ENCODE measurements around the gene ING1. TPM values are rescaled to one million over a fixed set of nuclear protein-coding genes. Genes with fewer than 3 reads are reported as not detected.
A peak's percentile ranks its signal among the peaks of the same experiment; 100 is the strongest.
"Not testable (repeated sequence)": the region's sequence is repeated elsewhere in the genome, so short reads cannot be mapped to it uniquely, and the experiment has no call there.

The ING1 gene, protein sequence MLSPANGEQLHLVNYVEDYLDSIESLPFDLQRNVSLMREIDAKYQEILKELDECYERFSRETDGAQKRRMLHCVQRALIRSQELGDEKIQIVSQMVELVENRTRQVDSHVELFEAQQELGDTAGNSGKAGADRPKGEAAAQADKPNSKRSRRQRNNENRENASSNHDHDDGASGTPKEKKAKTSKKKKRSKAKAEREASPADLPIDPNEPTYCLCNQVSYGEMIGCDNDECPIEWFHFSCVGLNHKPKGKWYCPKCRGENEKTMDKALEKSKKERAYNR
- 1 to 10 TPM; 6.2 to 8.7 (median 7.7) TPM for total RNA-seq
- polyA plus RNA-seq = 6.6 TPM
- long read RNA-seq, donor 1, full-length matches to known transcripts = 23 of 26 reads
- long read RNA-seq, donor 1, partial matches to known transcripts = 0 of 26 reads
- long read RNA-seq, donor 1, other reads (novel, unspliced or antisense) = 3 of 26 reads
- long read RNA-seq, donor 2, full-length matches to known transcripts = 10 of 13 reads
- long read RNA-seq, donor 2, partial matches to known transcripts = 0 of 13 reads
- long read RNA-seq, donor 2, other reads (novel, unspliced or antisense) = 3 of 13 reads
- long read RNA-seq, donor 3, full-length matches to known transcripts = 12 of 17 reads
- long read RNA-seq, donor 3, partial matches to known transcripts = 0 of 17 reads
- long read RNA-seq, donor 3, other reads (novel, unspliced or antisense) = 5 of 17 reads
- long read RNA-seq, donor 4, full-length matches to known transcripts = 10 of 10 reads
- long read RNA-seq, donor 4, partial matches to known transcripts = 0 of 10 reads
- long read RNA-seq, donor 4, other reads (novel, unspliced or antisense) = 0 of 10 reads

GRCh38 chr13:110713642-110713952 lies at the start of gene ING1:
Gene ING1 (plus strand): TSS chr13:110713700. CDS start chr13:110714150, 450 bp downstream.
- no peaks in the 10 kb centered on the region for H3K9me3 ChIP-seq (ENCODE audit: control insufficient read depth, low read length)
- no peaks in the 10 kb centered on the region for H3K27me3 ChIP-seq (ENCODE audit: control insufficient read depth, insufficient read depth)
- DNase-seq = no peak
- WGBS = under 1% methylated on average over 45 of the region's 45 CpGs
- intact Hi-C loops (cut with DNase I) = loop anchor here in 1 of 4 donors (10.0 kb wide), 1 partner anchor 101 kb away; no protein-coding TSS in a partner anchor
- ATAC-seq = no peak
- H3K4me1 ChIP-seq (ENCODE audit: control insufficient read depth, insufficient read depth, low read length) = peaks cover 3% of the 10 kb centered on the region
- peak within 1 kb of the TSS; percentile 99 for H3K4me3 ChIP-seq (ENCODE audit: low read length)
- H3K27ac ChIP-seq (ENCODE audit: low read length) = peak within 1 kb of the TSS; percentile 100

GRCh38 chr13:110664041-110664440 lies 49.5 kb upstream of the ING1 start:
- H3K27me3 ChIP-seq (ENCODE audit: control insufficient read depth, insufficient read depth) = no peaks in the 10 kb centered on the region
- no peaks in the 10 kb centered on the region for H3K9me3 ChIP-seq (ENCODE audit: control insufficient read depth, low read length)
- no peaks in the 10 kb centered on the region for H3K4me1 ChIP-seq (ENCODE audit: control insufficient read depth, insufficient read depth, low read length)
- intact Hi-C loops (cut with DNase I) = no loop called here
- no peak overlapping the region for H3K27ac ChIP-seq (ENCODE audit: low read length)
- H3K4me3 ChIP-seq (ENCODE audit: low read length) = no peak overlapping the region
- no peak for ATAC-seq
- 90% methylated on average over 7 of the region's 7 CpGs for WGBS
- DNase-seq = no peak

DNA sequence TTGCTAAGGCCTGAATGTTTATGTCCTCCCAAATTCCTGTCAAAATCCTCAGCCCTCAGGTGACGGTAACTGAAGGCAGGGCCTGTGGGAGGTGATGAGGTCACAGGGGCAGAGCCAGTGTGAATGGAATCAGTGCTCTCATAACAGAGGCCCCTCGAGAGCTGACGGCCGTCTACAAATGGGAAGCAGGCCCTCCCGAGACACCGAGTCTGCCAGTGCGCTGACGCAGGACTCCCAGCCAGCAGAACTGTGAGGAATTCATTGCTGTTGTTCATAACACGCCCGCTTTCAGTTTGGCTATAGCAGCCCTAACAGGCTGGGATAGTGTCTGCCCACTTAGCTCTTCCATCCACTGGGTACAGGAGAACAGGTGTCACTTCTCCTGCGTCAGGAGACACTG lies 48.8 kb upstream of the ING1 start:
- no peak overlapping the region for H3K27ac ChIP-seq (ENCODE audit: low read length)
- no peak overlapping the region for H3K4me3 ChIP-seq (ENCODE audit: low read length)
- ATAC-seq = peak in 1 of 2 donors; percentile 28
- WGBS = 82% methylated on average over 11 of the region's 11 CpGs
- DNase-seq = no peak
- H3K4me1 ChIP-seq (ENCODE audit: control insufficient read depth, insufficient read depth, low read length) = no peaks in the 10 kb centered on the region
- H3K9me3 ChIP-seq (ENCODE audit: control insufficient read depth, low read length) = no peaks in the 10 kb centered on the region
- H3K27me3 ChIP-seq (ENCODE audit: control insufficient read depth, insufficient read depth) = no peaks in the 10 kb centered on the region
- intact Hi-C loops (cut with DNase I) = no loop called here

DNA sequence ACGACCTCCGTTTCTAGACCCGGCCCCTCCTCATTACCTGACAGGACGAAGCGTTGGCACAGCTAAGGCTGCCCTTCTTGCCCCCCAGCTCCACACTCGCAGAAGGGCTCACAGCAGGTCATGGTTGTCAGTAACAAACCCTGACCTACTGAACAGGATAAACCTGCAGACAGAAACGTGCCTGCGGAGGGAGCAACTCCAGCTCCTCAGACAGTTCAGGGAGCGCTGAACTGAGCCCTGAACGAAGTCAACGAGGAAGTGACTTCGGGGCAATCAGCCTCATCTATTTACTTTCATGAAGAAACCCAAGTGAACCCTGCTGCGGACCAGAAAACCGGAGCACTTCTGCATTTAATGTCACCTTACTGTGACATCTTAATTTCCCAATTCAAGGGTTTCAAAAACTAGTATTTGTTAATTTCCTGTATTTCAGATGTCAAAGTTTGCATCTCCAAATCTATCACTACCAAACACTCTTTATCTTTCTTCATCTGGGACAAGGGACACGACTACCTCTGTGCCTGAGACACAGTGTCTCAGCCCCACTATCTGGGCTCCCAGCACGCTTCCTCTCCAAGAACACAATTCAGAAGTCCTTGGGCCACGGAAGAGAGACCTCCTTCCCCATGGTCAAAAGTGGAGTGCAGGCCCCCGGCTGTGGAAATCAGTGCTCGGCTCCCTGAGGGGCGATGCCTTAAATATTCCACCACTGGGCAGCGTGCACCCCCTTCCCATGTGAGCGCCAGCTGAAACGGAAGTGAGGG lies 47.8 kb upstream of the ING1 start:
- Histone ChIP-seq H3K4me3 (ENCODE audit: low read length) (no peak overlapping the region), H3K9me3 (ENCODE audit: control insufficient read depth, low read length) (no peaks in the 10 kb centered on the region), H3K27me3 (ENCODE audit: control insufficient read depth, insufficient read depth) (no peaks in the 10 kb centered on the region), H3K27ac (ENCODE audit: low read length) (no peak overlapping the region), H3K4me1 (ENCODE audit: control insufficient read depth, insufficient read depth, low read length) (no peaks in the 10 kb centered on the region)
- intact Hi-C loops (cut with DNase I) = no loop called here
- ATAC-seq = peak in 1 of 2 donors; percentile 43
- DNase-seq = no peak
- 84% methylated on average over 23 of the region's 23 CpGs for WGBS

GRCh38 chr13:110666255-110666533 lies 47.3 kb upstream of the ING1 start:
- no peaks in the 10 kb centered on the region for H3K4me1 ChIP-seq (ENCODE audit: control insufficient read depth, insufficient read depth, low read length)
- ATAC-seq = no peak
- no peak overlapping the region for H3K4me3 ChIP-seq (ENCODE audit: low read length)
- no peaks in the 10 kb centered on the region for H3K27me3 ChIP-seq (ENCODE audit: control insufficient read depth, insufficient read depth)
- H3K27ac ChIP-seq (ENCODE audit: low read length) = no peak overlapping the region
- intact Hi-C loops (cut with DNase I) = no loop called here
- 86% methylated on average over 8 of the region's 8 CpGs for WGBS
- H3K9me3 ChIP-seq (ENCODE audit: control insufficient read depth, low read length) = no peaks in the 10 kb centered on the region
- DNase-seq = no peak

DNA sequence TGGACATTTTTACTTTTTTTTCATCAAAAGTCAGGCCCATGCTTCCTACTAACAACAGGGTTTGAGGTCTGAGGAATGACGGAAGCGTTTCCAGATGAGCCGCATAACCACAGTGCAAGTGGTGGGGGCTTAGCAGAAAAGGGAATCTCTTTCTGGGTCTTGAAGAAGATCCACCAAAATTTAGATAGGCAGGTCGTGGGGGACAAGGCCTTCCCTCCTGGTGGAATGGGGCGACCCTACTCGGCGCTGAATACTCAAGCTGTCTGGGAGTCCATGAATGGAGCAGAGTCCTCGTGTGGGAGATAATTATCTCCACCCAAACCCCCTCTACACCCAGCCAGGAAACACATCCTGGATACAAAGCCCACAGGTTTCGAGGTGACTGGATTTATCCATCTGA lies 44.5 kb upstream of the ING1 start:
- Histone ChIP-seq H3K4me3 (ENCODE audit: low read length) (no peak overlapping the region), H3K27ac (ENCODE audit: low read length) (no peak overlapping the region), H3K4me1 (ENCODE audit: control insufficient read depth, insufficient read depth, low read length) (no peaks in the 10 kb centered on the region), H3K9me3 (ENCODE audit: control insufficient read depth, low read length) (no peaks in the 10 kb centered on the region), H3K27me3 (ENCODE audit: control insufficient read depth, insufficient read depth) (no peaks in the 10 kb centered on the region)
- DNase-seq (no peak), ATAC-seq (no peak)
- intact Hi-C loops (cut with DNase I) = no loop called here
- WGBS = 90% methylated on average over 9 of the region's 9 CpGs

GRCh38 chr13:110669814-110670213 lies 43.7 kb upstream of the ING1 start:
- ATAC-seq; intact Hi-C loops (cut with DNase I); DNase-seq: not testable (repeated sequence)

GRCh38 chr13:110676595-110677587 lies 36.6 kb upstream of the ING1 start:
- Histone ChIP-seq H3K4me1 (ENCODE audit: control insufficient read depth, insufficient read depth, low read length) (no peaks in the 10 kb centered on the region), H3K27ac (ENCODE audit: low read length) (no peak overlapping the region), H3K9me3 (ENCODE audit: control insufficient read depth, low read length) (no peaks in the 10 kb centered on the region), H3K4me3 (ENCODE audit: low read length) (no peak overlapping the region), H3K27me3 (ENCODE audit: control insufficient read depth, insufficient read depth) (no peaks in the 10 kb centered on the region)
- WGBS = 91% methylated on average over 28 of the region's 28 CpGs
- ATAC-seq (peak in 1 of 2 donors; percentile 43), DNase-seq (no peak)
- intact Hi-C loops (cut with DNase I) = no loop called here

More at GRCh38 chr13:110669814-110670213, 43.7 kb upstream of the ING1 start:
- H3K4me1 ChIP-seq (ENCODE audit: control insufficient read depth, insufficient read depth, low read length); H3K4me3 ChIP-seq (ENCODE audit: low read length); H3K27me3 ChIP-seq (ENCODE audit: control insufficient read depth, insufficient read depth); H3K27ac ChIP-seq (ENCODE audit: low read length); H3K9me3 ChIP-seq (ENCODE audit: control insufficient read depth, low read length): not testable (repeated sequence)
- 97% methylated on average over 11 of the region's 11 CpGs for WGBS

- no peak overlapping the region for H3K27ac ChIP-seq (ENCODE audit: low read length)
These were observed 35.6 kb upstream of the ING1 start for GRCh38 chr13:110677731-110678545.

More at GRCh38 chr13:110677731-110678545, 35.6 kb upstream of the ING1 start:
- Histone ChIP-seq H3K27me3 (ENCODE audit: control insufficient read depth, insufficient read depth) (no peaks in the 10 kb centered on the region), H3K9me3 (ENCODE audit: control insufficient read depth, low read length) (no peaks in the 10 kb centered on the region), H3K4me3 (ENCODE audit: low read length) (no peak overlapping the region), H3K4me1 (ENCODE audit: control insufficient read depth, insufficient read depth, low read length) (no peaks in the 10 kb centered on the region)
- ATAC-seq (peak in 1 of 2 donors; percentile 26), DNase-seq (no peak)
- intact Hi-C loops (cut with DNase I) = no loop called here
- 92% methylated on average over 28 of the region's 28 CpGs for WGBS
